Upper lobe of left lung (tissue), 6 donors: ENCODE data around the gene PRCP. TPM values are rescaled to one million over a fixed set of nuclear protein-coding genes. Genes with fewer than 3 reads are reported as not detected.

ENCODE experiments used
- ATAC-seq, 2 donors: fragments of 200-7000 bp; cut with Tn5 transposase; one replicate each; pipeline ENCODE4 v1.9.1; 2022; ENCODE audit warnings: mild to moderate bottlenecking in 2 of 2, moderate library complexity in 2 of 2; ENCODE audit not compliant: low FRiP score in 2 of 2
- DNase-seq, 2 donors: peaks; one replicate each; pipeline ENCODE4 v3.0.0-alpha.2; 2019 to 2020
- H3K27ac ChIP-seq, 4 donors: fragments of 200-600 bp; sonication (generic); one replicate each; pipeline ENCODE4 v1.5.1; 2016 to 2019
- H3K27me3 ChIP-seq, 4 donors: fragments of 200-600 bp; sonication (generic); one replicate each; pipeline ENCODE4 v1.5.1; 2017 to 2019
- H3K36me3 ChIP-seq, 4 donors: fragments of 200-600 bp; sonication (generic); one replicate each; pipeline ENCODE4 v1.5.1; 2016 to 2019
- H3K4me1 ChIP-seq, 4 donors: fragments of 200-600 bp; sonication (generic); one replicate each; pipeline ENCODE4 v1.5.1; 2018 to 2019
- H3K4me3 ChIP-seq, 4 donors: fragments of 200-600 bp; sonication (generic); one replicate each; pipeline ENCODE4 v1.5.1; 2017 to 2019; ENCODE audit warnings: mild to moderate bottlenecking in 2 of 4, moderate library complexity in 1 of 4
- H3K9me3 ChIP-seq, 4 donors: fragments of 200-600 bp; sonication (generic); one replicate each; pipeline ENCODE4 v1.5.1; 2018 to 2019
- EP300 ChIP-seq, 4 donors: sonication (generic); formaldehyde crosslinking; IDR thresholded peaks; one replicate each; pipeline ENCODE4 v1.5.1; 2017; ENCODE audit warnings: antibody characterized with exemption in 4 of 4, control low read depth in 2 of 4
- POLR2A ChIP-seq, 4 donors: fragments of 450-650 bp; IDR thresholded peaks; one replicate each; pipeline ENCODE4 v1.5.1; 2016 to 2017; ENCODE audit warnings: antibody characterized with exemption in 4 of 4, mild to moderate bottlenecking in 2 of 4
- POLR2AphosphoS5 ChIP-seq, 2 donors: sonication (generic); formaldehyde crosslinking; IDR thresholded peaks; one replicate each; pipeline ENCODE4 v1.5.1; 2017; ENCODE audit warnings: antibody characterized with exemption in 2 of 2
- WGBS, 2 donors: methylation state at CpG; one replicate each; pipeline ENCODE4 v1.1.5; 2017 to 2018; 5-methylcytosine and 5-hydroxymethylcytosine counted together
- total RNA-seq, 6 donors: library from RNA; depleted of rRNA in 4 of 6; stranded (reverse); fragments of >200 nt in 4 of 6; gene quantifications; one replicate each; pipeline versions ENCODE4 v1.1.0 to v1.2.1, GENCODE V29; 2016 to 2021
- TF ChIP-seq, protein P1 (sequence below), 6 experiments: fragments of 450-650 bp in 4 of 6; fragments of 200-600 bp in 2 of 6; sonication (generic) in 2 of 6; IDR thresholded peaks; one replicate each; pipeline ENCODE4 v1.5.1; 2016 to 2019; ENCODE audit warnings: antibody characterized with exemption in 6 of 6
- donor health status: DM: no; HTN: no; CAD: no; lungs with moderate emphysema.
- donor health status: DM: no; HTN: yes; CAD: no; lungs with severe emphysema.

The PRCP gene
- total RNA-seq, 6 donors from 2014 or later = 11.5 to 84.5 (median 39.1) TPM

- Histone ChIP-seq H3K27ac (peak overlapping the region in 2 of 4 donors; percentile 4 to 35), H3K9me3 (no peaks in the 10 kb centered on the region), H3K4me3 (peak overlapping the region in 2 of 4 donors; percentile 3 to 14), H3K27me3 (no peaks in the 10 kb centered on the region), H3K36me3 (no peaks in the 10 kb centered on the region), H3K4me1 (peaks cover 6 to 19% (median 12%) of the 10 kb centered on the region in 4 donors)
- DNase-seq = no peak
- no peak for ATAC-seq
- TF ChIP-seq POLR2AphosphoS5 (IDR thresholded peaks at IDR 0.05) = no peak
- TF ChIP-seq, protein P1, sequence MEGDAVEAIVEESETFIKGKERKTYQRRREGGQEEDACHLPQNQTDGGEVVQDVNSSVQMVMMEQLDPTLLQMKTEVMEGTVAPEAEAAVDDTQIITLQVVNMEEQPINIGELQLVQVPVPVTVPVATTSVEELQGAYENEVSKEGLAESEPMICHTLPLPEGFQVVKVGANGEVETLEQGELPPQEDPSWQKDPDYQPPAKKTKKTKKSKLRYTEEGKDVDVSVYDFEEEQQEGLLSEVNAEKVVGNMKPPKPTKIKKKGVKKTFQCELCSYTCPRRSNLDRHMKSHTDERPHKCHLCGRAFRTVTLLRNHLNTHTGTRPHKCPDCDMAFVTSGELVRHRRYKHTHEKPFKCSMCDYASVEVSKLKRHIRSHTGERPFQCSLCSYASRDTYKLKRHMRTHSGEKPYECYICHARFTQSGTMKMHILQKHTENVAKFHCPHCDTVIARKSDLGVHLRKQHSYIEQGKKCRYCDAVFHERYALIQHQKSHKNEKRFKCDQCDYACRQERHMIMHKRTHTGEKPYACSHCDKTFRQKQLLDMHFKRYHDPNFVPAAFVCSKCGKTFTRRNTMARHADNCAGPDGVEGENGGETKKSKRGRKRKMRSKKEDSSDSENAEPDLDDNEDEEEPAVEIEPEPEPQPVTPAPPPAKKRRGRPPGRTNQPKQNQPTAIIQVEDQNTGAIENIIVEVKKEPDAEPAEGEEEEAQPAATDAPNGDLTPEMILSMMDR (IDR thresholded peaks at IDR 0.05) = no peak
- TF ChIP-seq EP300 (IDR thresholded peaks at IDR 0.05) = no peak
- no peak for TF ChIP-seq POLR2A (IDR thresholded peaks at IDR 0.05)
- WGBS, 2 donors = 83 to 93% methylated on average over 1 of the region's 1 CpG
Measured at GRCh38 chr11:82890002-82890341, 10.3 kb downstream of the PRCP start.

DNA sequence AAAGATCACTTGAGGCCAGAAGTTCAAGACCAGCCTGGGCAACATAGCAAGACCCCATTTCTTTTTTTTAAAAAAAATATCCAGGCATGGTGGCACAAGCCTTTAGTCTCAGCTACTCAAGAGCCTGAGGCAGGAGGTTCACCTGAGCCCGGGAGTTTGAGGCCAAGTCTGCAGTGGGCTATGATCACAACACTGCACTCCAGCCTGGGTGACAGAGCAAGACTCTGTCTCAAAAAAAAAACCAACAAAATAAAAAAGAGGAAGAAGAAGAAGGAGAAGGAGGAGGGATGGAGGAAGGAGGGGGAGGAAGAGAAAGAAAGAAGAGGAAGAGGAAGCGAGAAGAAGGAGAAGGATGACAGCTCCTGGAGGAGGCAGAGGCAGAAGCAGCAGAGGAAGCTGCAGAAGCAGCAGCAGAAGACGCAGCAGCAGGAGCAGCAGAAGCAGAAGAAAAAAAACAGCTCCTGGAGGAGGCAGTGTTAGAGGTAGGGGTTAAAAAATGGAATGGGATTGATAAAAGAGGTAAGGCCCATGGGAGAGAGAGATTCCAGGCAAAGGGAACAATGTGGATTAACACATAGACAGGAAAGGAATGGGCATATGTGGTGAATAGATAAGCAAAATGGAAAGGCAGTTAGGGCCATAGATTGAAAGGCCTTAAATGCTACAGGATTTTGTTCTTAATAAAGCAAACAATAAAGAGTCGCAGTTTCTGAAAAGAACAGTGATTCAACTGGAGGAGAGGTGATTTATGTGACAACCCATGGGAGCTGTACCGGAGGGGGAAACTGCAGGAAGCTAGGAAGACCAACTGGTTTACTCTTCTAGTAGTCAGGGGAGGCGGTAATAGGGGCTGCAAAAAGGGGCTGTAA lies 10.9 kb downstream of the PRCP start:
- Histone ChIP-seq H3K4me3 (peak overlapping the region in 2 of 4 donors; percentile 3 to 14), H3K9me3 (no peaks in the 10 kb centered on the region), H3K36me3 (no peaks in the 10 kb centered on the region), H3K27ac (peak overlapping the region in 2 of 4 donors; percentile 14 to 35), H3K27me3 (no peaks in the 10 kb centered on the region), H3K4me1 (peaks cover 9 to 24% (median 14%) of the 10 kb centered on the region in 4 donors)
- DNase-seq (peak in 1 of 2 donors; percentile 32), ATAC-seq (peak in 1 of 2 donors; percentile 84)
- whole genome bisulfite sequencing, 2 donors = 53 to 56% methylated on average over 6 of the region's 6 CpGs
- TF ChIP-seq POLR2A (IDR thresholded peaks at IDR 0.05) (no peak), POLR2AphosphoS5 (IDR thresholded peaks at IDR 0.05) (no peak), EP300 (IDR thresholded peaks at IDR 0.05) (no peak)
- TF ChIP-seq, protein P1 (IDR thresholded peaks at IDR 0.05) = no peak

DNA sequence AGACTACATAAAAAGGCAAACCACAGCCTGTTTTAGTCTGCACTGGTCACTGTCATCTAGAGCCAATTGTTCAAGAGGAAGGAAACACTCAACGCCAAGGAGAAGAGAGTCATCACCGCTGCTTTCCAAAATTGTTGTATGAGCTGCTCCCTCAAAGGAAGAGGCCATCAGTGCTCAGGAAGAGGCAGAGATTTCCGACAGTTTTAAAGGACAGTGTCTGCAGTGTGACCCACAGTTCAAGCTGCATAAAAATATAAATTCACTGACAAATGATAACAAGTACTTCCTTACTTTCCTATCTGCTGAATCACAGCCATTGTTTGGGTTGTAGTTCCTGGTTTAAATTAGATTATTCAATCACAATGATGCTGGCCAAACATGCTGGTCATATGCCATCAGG lies 16.4 kb downstream of the PRCP start:
- ATAC-seq = peak; percentile 47 to 53

GRCh38 chr11:82874646-82875523 lies 25.3 kb downstream of the PRCP start:
- Histone ChIP-seq H3K4me3 (no peak overlapping the region), H3K27ac (no peak overlapping the region), H3K36me3 (no peaks in the 10 kb centered on the region), H3K27me3 (no peaks in the 10 kb centered on the region), H3K4me1 (peaks cover 3 to 10% (median 4%) of the 10 kb centered on the region in 4 donors), H3K9me3 (no peaks in the 10 kb centered on the region)
- TF ChIP-seq, protein P1 (IDR thresholded peaks at IDR 0.05) = no peak
- DNase-seq = no peak
- WGBS, 2 donors = 89% methylated on average over 4 of the region's 4 CpGs
- no peak for ATAC-seq

More for the DNA sequence above, 16.4 kb downstream of the PRCP start:
- DNase-seq = no peak
- TF ChIP-seq, protein P1 (IDR thresholded peaks at IDR 0.05) = no peak
- TF ChIP-seq POLR2AphosphoS5 (IDR thresholded peaks at IDR 0.05) (peak; percentile 13 to 65), EP300 (IDR thresholded peaks at IDR 0.05) (peak in 1 of 4 donors; percentile 24), POLR2A (IDR thresholded peaks at IDR 0.05) (no peak)
- Histone ChIP-seq H3K27me3 (no peaks in the 10 kb centered on the region), H3K36me3 (no peaks in the 10 kb centered on the region), H3K9me3 (no peaks in the 10 kb centered on the region), H3K4me3 (no peak overlapping the region), H3K27ac (peak overlapping the region in 3 of 4 donors; percentile 8 to 16 (median 16)), H3K4me1 (peaks cover 6 to 27% (median 14%) of the 10 kb centered on the region in 4 donors)
- 49 to 63% methylated on average over 3 of the region's 3 CpGs for WGBS, 2 donors
